GM19463 (cell line): ENCODE measurements around the gene COL4A2.

Experiments used
- ATAC-seq: cut with Tn5 transposase; IDR thresholded peaks from one replicate; pipeline ENCODE4 v1.9.1; 2021; ENCODE audit warnings: mild to moderate bottlenecking, moderate library complexity; ENCODE audit not compliant: unreplicated experiment

The COL4A2 gene

DNA sequence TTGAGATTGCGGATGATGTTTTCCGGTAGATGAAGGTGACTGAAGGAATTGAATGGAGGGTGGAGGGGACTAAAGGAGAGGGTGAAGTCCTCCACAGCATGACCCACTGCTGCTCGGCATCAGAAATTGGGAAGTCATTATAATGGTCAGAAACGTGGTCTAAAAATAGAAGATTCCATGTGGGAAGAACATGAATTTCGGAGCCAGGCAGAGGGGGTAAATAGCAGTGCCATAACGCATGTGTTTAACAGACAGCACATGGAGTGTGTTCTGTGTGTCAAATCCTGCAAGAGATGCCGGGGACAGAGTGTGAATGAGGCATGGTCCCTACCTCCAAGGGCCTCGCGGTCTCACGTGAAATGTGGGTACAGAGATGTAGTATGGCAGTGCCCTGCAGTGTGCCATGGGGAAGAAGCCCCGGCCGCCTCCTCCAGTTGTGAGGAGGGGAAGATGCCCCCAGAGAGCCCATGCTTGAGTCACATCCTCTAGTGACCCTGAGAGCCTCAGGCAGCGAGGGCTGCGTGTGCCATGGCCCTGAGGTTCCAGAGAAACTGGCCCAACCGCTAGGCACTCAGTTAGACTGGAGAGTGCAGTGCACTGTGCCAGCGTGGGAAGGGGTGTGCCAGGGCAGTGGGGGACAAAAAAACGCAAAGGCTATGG is 106.1 kb downstream of the COL4A2 start:
- ATAC-seq, result no peak

GRCh38 chr13:110413676-110414040 is 106.6 kb downstream of the COL4A2 start:
- ATAC-seq, result no peak

GRCh38 chr13:110414283-110414682 is 107.2 kb downstream of the COL4A2 start:
- no peak for ATAC-seq

- no peak for ATAC-seq
Measured at GRCh38 chr13:110414931-110415330, 107.8 kb downstream of the COL4A2 start.

- no peak for ATAC-seq
Measured at GRCh38 chr13:110415669-110416068, 108.6 kb downstream of the COL4A2 start.

DNA sequence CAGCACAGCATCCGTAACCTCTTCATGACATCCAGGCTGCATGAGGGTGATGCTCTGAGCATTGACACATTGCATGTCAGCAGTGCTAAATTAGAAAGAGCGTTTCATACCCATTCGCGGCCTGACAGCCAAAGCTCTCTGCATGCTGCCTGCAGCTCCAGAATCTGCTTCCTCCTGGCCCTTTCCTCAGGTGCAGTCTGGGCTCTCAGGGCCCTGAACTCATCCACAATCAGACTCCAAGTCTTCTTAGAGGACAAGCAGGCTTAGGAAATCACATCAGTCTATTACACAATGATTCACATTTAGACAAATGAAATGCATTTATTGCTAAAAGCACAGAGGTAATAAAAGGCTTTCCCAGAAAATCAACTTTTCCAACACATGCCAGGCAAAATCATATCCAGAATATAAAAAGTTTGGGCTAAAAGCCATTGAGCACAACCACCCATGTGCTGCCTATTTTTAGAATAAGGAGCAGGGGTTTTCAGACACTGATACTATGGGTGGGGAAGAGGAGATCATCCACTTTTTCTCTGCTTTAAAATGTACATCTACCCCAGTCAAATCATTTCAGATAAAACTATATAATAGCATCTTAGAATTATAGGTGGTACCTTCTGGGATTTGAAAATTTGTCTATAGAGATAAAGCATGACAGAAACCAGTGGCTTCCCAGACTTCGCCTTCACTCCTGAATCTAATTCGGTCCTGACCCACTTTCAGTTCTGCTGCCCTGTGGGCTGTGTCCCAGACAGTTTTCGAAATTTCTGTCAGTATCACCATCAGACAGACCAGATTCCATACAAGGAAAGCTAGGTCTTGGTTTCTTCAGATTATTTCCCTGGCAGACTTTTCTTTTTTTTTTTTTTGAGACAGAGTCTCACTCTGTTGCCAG is 109.3 kb downstream of the COL4A2 start:
- ATAC-seq, result no peak

GRCh38 chr13:110418944-110419343 is 111.9 kb downstream of the COL4A2 start:
- ATAC-seq, result peak; percentile 33

DNA sequence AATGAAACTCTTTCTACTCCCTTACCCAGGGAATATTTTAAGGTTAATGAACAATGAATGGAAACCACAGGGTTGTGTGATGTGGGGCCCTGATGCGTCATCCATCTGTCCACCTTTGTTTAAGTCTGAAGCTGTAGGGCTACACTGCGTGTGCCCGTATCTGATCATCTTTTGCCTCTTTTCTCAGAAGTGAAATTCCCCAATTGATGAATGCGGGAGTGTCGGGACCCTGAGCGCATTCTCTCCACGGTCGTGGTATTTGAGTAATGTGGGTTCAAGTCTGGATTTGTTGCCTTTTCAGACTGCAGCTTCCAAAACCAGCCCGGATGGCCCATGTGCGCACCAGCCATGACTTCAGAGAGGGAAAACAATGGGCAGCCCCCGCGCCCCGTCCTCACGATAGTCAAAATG is 112.3 kb downstream of the COL4A2 start:
- peak; percentile 84 for ATAC-seq

- ATAC-seq, result no peak
Measured at GRCh38 chr13:110419946-110420345, 112.9 kb downstream of the COL4A2 start.

DNA sequence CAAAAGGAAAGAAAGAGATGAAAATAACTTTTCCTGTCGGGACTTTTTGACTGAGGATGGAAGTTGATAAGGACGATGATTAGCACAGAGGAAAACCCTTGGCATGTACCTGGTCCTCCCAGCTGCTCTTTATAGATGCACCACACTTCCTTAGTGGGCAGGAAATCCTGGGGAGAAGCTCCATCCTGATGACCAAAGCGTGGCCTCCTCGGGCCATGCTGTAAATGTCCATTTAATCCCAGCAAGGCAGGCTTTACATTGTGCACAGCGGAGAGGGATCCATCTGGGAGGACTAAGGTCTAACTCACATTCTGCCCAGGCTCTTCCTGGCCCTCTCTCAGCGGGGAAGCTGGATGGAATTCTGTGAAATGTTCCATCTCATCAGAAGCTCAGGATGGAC is 113.5 kb downstream of the COL4A2 start:
- ATAC-seq, result no peak

DNA sequence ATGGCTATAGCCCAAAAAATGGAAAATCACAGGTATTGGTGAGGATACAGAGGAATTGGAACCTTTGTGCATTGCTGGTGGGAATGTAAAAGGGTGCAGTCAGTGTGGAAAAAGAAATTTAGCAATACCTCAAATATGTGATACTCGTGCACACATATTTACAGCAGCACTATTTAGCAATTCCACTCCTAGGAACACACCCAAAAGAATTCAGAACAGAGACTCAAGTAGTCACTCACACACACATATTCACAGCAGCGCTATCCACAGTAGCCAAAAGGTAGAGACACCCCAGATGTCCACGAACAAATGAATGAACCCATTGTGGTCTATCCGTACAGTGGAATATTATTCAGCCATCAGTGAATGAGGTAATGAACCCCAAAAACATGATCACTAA is 114.0 kb downstream of the COL4A2 start:
- no peak for ATAC-seq

DNA sequence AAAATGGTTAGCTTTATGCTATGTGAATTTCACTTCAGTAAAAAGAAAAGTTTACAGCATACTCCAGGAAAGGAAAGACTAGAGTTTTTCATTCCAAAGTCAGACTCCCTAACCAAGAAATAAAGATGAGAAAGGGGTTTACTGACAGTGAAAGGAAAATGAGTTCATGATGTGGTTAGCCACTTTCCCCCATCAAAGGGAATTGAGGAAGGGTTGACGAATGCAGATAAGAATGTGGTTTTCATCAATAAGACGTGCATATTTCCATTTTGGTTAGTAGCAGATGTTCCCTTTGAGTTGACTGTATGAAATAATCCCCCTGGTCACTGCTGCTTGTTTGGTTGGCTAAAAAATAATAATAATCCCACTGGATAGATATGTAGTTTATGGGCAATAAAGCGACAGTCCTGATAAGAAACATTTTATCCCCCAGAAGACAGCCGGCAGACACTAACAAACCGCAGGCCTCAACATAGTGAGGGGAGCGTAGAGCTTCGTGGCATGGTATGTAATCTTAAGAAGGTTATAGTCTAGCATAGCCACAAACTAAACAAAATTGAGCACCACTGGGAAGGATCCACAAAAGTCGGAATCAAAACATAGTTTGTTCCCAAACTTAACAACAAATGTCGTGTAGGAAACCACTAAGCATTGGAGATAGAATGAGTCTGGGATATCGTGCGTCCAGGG is 114.8 kb downstream of the COL4A2 start:
- no peak for ATAC-seq

- no peak for ATAC-seq
Measured at GRCh38 chr13:110422913-110423688, 116.0 kb downstream of the COL4A2 start.

GRCh38 chr13:110423689-110424302 is 116.7 kb downstream of the COL4A2 start:
- no peak for ATAC-seq

DNA sequence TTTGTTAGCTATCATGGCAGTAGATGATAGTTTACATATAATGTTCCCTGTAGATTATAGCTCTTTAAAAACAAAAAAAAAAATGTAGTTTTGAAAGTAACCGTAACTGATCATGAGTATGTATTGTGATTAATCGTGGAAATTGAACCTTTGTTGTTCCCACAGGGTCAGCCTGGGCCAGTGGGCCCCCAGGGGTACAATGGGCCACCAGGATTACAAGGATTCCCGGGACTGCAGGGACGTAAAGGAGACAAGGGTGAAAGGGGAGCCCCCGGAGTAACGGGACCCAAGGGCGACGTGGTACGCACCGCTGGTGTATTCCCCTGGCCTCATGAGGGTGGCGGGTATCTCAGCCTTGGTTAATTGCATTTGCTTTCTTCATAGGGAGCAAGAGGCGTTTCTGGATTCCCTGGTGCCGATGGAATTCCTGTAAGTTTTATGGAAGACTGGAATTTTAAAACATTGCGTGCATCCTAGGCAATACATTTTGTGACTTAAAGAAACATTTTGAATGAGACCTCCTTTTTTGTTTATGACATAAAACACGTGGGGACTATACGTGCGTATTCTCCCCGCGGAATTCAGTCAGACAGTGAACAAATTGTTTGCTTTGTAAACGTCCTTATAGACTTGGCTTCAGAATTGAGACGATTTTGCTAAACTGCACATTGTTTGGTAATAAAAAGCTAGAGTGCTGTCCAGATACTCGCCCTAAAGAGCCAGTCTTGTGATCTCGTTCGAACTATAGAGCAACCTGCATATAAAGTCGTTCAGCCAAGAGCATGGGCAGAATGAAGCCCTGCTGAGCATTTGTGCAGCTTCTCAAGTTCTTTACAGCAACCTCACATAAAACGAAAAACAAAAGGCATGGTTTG is 117.7 kb downstream of the COL4A2 start:
- ATAC-seq, result no peak

DNA sequence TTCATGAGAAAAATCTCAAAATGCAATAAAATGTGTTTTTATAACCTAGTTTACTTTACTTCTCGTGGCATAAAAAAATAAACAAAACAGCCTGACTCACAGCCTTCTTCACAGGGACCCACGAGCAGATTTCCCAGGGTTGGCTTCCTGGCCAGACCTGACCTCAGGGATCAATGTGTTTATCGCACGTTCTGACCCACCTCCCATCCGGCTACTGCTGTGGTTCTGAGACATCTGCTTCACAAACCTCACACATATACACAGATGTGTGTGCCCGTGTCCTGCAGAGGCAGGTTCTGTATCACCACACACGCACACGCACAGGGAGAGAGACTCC is 118.3 kb downstream of the COL4A2 start:
- ATAC-seq, result no peak

DNA sequence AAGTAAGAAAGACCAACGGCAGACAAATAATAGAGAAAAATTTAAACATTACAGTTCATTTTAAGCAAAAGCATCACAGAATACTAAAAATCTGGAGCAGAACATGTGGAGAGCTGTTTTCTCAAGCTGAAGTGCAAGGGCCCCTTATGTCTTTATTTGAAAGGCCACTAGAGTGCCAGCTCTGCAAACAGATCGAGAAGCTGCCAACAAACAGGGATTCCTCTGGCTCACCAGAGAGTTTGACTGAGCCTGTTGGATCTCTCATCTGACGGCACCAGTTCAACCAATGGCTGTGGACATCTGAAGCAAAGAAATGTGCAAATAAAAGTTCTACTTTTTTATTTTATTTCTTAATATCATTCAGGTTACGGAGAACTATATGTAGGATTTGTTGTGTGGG is 119.7 kb downstream of the COL4A2 start:
- ATAC-seq, result no peak

DNA sequence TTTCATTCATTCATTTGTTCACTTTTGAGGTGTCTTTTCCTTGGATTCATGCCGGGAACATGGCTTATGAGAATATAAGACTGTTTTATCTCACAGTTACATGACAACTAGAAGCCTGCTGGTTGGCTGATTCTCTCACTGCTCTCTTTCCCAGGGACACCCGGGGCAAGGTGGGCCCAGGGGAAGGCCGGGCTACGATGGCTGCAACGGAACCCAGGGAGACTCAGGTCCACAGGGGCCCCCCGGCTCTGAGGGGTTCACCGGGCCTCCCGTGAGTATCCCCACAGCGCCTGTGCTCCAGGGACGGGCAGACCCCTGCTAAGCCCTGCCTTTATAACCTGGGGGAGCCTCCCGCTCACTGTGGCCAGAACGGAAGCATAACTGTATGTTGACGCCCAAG is 121.2 kb downstream of the COL4A2 start:
- no peak for ATAC-seq

DNA sequence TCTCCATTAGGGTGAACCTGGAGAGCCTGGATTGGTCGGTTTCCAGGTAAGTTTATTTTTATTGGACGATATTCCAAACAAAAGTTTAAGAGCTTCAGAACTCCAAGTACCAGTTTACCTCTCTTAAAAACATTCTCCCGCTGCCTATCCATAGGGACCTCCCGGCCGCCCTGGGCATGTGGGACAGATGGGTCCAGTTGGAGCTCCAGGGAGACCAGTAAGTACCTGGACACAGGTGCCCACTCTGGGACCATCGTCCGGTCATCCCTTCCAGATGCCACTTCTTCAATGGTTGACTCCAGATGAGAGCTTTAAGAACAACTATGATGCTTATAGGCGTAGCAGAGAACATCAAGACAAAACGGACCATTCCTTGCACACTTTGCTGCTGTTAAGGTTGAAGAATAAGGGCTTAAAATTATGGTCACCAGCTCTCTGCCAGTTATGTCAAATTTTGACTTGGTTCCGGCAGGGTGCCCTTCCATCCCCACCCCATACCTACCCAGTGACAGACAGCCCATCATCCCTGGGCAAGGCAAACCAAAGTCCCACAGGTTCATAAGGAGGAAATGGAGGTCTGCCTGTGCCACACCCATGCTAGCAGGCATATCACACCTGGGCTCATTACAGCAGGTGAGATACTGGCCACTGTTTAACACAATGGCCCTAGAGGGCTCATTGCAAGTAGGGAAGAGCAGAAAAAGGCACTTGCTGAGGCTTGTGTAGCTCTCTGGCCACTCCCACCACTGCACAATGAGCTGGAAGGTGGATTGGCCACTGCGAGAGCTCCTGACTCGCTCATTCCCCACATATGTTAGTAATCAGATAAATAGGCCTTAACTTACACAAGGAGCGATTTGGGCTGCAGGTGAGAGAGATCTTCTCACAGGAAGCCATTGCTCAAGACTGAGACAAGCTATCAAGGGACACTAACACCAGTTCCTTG is 123.6 kb downstream of the COL4A2 start:
- ATAC-seq, result no peak
